Neural cell (in vitro differentiated cells): ENCODE results near the gene SEC16A. TPM values are rescaled to one million over a fixed set of nuclear protein-coding genes. Genes with fewer than 3 reads are reported as not detected.

ENCODE experiments used
- H2AFZ ChIP-seq: fragments of 200-600, 300-800 bp; sonication (generic), shearing (Covaris generic); 2 replicates; pipeline ENCODE4 v1.6.0; 2014; ENCODE audit warnings: low read depth, mild to moderate bottlenecking, antibody characterized with exemption, low read length, moderate library complexity
- H3F3A ChIP-seq: fragments of 200-600 bp; shearing (Covaris generic); 2 replicates; pipeline ENCODE4 v1.6.1; 2016; ENCODE audit warnings: mild to moderate bottlenecking, moderate library complexity, mixed read lengths, antibody characterized with exemption, low read length; ENCODE audit not compliant: insufficient read depth, poor library complexity, severe bottlenecking
- H3K27ac ChIP-seq: fragments of 200-600, 300-800 bp; sonication (generic), shearing (Covaris generic); 2 replicates; pipeline ENCODE4 v1.5.1; 2014; ENCODE audit warnings: mild to moderate bottlenecking, low read length, moderate library complexity
- H3K27me3 ChIP-seq: fragments of 300-800, 200-600 bp; sonication (generic), shearing (Covaris generic); 2 replicates; pipeline ENCODE4 v1.6.0; 2014; ENCODE audit warnings: mild to moderate bottlenecking, low read depth, low read length, moderate library complexity; ENCODE audit not compliant: insufficient read depth
- H3K36me3 ChIP-seq: fragments of 300-800, 200-600 bp; sonication (generic), shearing (Covaris generic); 2 replicates; pipeline ENCODE4 v1.5.1; 2014; ENCODE audit warnings: mild to moderate bottlenecking, antibody characterized with exemption, low read length, moderate library complexity; ENCODE audit not compliant: insufficient read depth
- H3K4me2 ChIP-seq: fragments of 300-800, 200-600 bp; sonication (generic), shearing (Covaris generic); 2 replicates; pipeline ENCODE4 v1.6.0; 2014; ENCODE audit warnings: mild to moderate bottlenecking, low read length
- H3K4me3 ChIP-seq: fragments of 300-800, 200-600 bp; sonication (generic), shearing (Covaris generic); 2 replicates; pipeline ENCODE4 v1.5.1; 2014; ENCODE audit warnings: mild to moderate bottlenecking, low read length, moderate library complexity
- H3K79me2 ChIP-seq: fragments of 200-600 bp; shearing (Covaris generic); replicated peaks from 2 replicates; pipeline ENCODE4 v1.6.0; 2014; ENCODE audit warnings: mild to moderate bottlenecking, low read length, moderate library complexity; ENCODE audit not compliant: insufficient read depth
- H3K9ac ChIP-seq: fragments of 300-800, 200-600 bp; sonication (generic), shearing (Covaris generic); 2 replicates; pipeline ENCODE4 v1.6.1; 2016; ENCODE audit warnings: mild to moderate bottlenecking, low read length, mixed read lengths
- H3K9me2 ChIP-seq: fragments of 200-600 bp; shearing (Covaris generic); 2 replicates; pipeline ENCODE4 v1.6.1; 2016; ENCODE audit warnings: mild to moderate bottlenecking, low read length, mixed read lengths; ENCODE audit not compliant: insufficient read depth
- H3K9me3 ChIP-seq: fragments of 200-600, 300-800 bp; sonication (generic), shearing (Covaris generic); 2 replicates; pipeline ENCODE4 v1.6.1; 2016; ENCODE audit warnings: mild to moderate bottlenecking, mixed run types, low read length, moderate library complexity, mixed read lengths
- H4K20me1 ChIP-seq: fragments of 200-600 bp; shearing (Covaris generic); 2 replicates; pipeline ENCODE4 v1.6.1; 2016; ENCODE audit warnings: mild to moderate bottlenecking, mixed run types; ENCODE audit not compliant: insufficient read depth
- CTCF ChIP-seq: fragments of 450-650 bp; IDR thresholded peaks from 2 replicates; pipeline ENCODE4 v1.5.1; 2014; ENCODE audit warnings: antibody characterized with exemption, mild to moderate bottlenecking, moderate library complexity; ENCODE audit not compliant: poor library complexity, severe bottlenecking
- EP300 ChIP-seq: fragments of 450-650 bp; conservative IDR thresholded peaks from 2 replicates; pipeline ENCODE4 v1.6.1; 2014; ENCODE audit warnings: antibody characterized with exemption, mild to moderate bottlenecking, moderate library complexity; ENCODE audit not compliant: poor library complexity, severe bottlenecking
- EZH2 ChIP-seq: fragments of 200-600, 300-800 bp; shearing (Covaris generic), sonication (generic); IDR thresholded peaks from 2 replicates; pipeline ENCODE4 v1.6.1; 2014; ENCODE audit warnings: antibody characterized with exemption, low read length, borderline replicate concordance, mild to moderate bottlenecking; ENCODE audit not compliant: insufficient read depth, poor library complexity, severe bottlenecking
- MXI1 ChIP-seq: fragments of 450-650 bp; conservative IDR thresholded peaks from 2 replicates; pipeline ENCODE4 v1.6.1; 2014; ENCODE audit warnings: antibody characterized with exemption, mild to moderate bottlenecking; ENCODE audit not compliant: poor library complexity, severe bottlenecking
- POLR2AphosphoS5 ChIP-seq: IDR thresholded peaks from 2 replicates; pipeline ENCODE4 v1.6.1; 2012
- RAD21 ChIP-seq: fragments of 450-650 bp; conservative IDR thresholded peaks from 2 replicates; pipeline ENCODE4 v1.6.1; 2014; ENCODE audit warnings: antibody characterized with exemption, mild to moderate bottlenecking, moderate library complexity
- REST ChIP-seq: IDR thresholded peaks from 2 replicates; pipeline ENCODE4 v1.6.1; 2012; ENCODE audit warnings: borderline replicate concordance
- SMC3 ChIP-seq: fragments of 450-650 bp; conservative IDR thresholded peaks from 2 replicates; pipeline ENCODE4 v1.6.1; 2014; ENCODE audit warnings: antibody characterized with exemption, mild to moderate bottlenecking, moderate library complexity; ENCODE audit not compliant: poor library complexity
- TAF1 ChIP-seq: IDR thresholded peaks from 2 replicates; pipeline ENCODE4 v1.6.1; 2012; ENCODE audit warnings: low read depth
- polyA plus RNA-seq: library from polyadenylated mRNA; depleted of rRNA; stranded (reverse); fragments of >200 nt; gene quantifications from 2 replicates; pipeline ENCODE4 v1.2.3, GENCODE V29; 2014

SEC16A gene
- polyA plus RNA-seq, 1 donor from 2014 or later: 15.4 TPM

- H3K4me3 ChIP-seq: peak within 1 kb of the TSS; percentile 89
- peak within 1 kb of the TSS; percentile 48 for H3K4me2 ChIP-seq
- H3F3A ChIP-seq: no peaks in the 10 kb centered on the region
- peak within 1 kb of the TSS; percentile 51 for H2AFZ ChIP-seq
- TF ChIP-seq EZH2: no peak
- TF ChIP-seq TAF1: peak; percentile 72
- TF ChIP-seq RAD21: peak; percentile 76
- TF ChIP-seq REST: peak; percentile 40
- peak; percentile 79 for TF ChIP-seq SMC3
- TF ChIP-seq MXI1: peak; percentile 96
- TF ChIP-seq POLR2AphosphoS5: peak; percentile 87
- TF ChIP-seq CTCF: peak; percentile 99
- TF ChIP-seq EP300: peak; percentile 29
- peak within 1 kb of the TSS; percentile 76 for H3K9ac ChIP-seq
- H3K9me3 ChIP-seq: no peaks in the 10 kb centered on the region
- peak within 1 kb of the TSS; percentile 34 for H3K27ac ChIP-seq
- peaks cover 21% of the 10 kb centered on the region for H3K79me2 ChIP-seq
- no peaks in the 10 kb centered on the region for H3K9me2 ChIP-seq
- no peaks in the 10 kb centered on the region for H4K20me1 ChIP-seq
- no peaks in the 10 kb centered on the region for H3K27me3 ChIP-seq
- peaks cover 3% of the 10 kb centered on the region for H3K36me3 ChIP-seq
Observed at GRCh38 chr9:136400038-136400834, 82.6 kb downstream of the SEC16A start, which contains the start of gene SNAPC4. Gene SNAPC4 (minus strand): TSS chr9:136400170. CDS start chr9:136398428, 1,742 bp downstream.

- Histone ChIP-seq H3F3A (no peaks in the 10 kb centered on the region), H3K9ac (peak overlapping the region; percentile 76), H3K79me2 (peaks cover 21% of the 10 kb centered on the region), H4K20me1 (no peaks in the 10 kb centered on the region), H3K27ac (no peak overlapping the region), H3K9me3 (no peaks in the 10 kb centered on the region), H3K4me2 (peak overlapping the region; percentile 48), H3K9me2 (no peaks in the 10 kb centered on the region), H2AFZ (no peak overlapping the region), H3K36me3 (peaks cover 3% of the 10 kb centered on the region), H3K27me3 (no peaks in the 10 kb centered on the region), H3K4me3 (peak overlapping the region; percentile 89)
- TF ChIP-seq REST (no peak), POLR2AphosphoS5 (no peak), EZH2 (no peak), RAD21 (no peak), TAF1 (no peak), EP300 (no peak), SMC3 (no peak), CTCF (no peak), MXI1 (no peak)
Observed at GRCh38 chr9:136399176-136400037, 83.4 kb downstream of the SEC16A start.
